Mononuclear cell (primary cell): ENCODE data around the gene CHCT1. TPM values are rescaled to one million over a fixed set of nuclear protein-coding genes. Genes with fewer than 3 reads are reported as not detected.
A peak's percentile ranks its signal among the peaks of the same experiment; 100 is the strongest.
"Not testable (repeated sequence)": the region's sequence is repeated elsewhere in the genome, so short reads cannot be mapped to it uniquely, and the experiment has no call there.

ENCODE experiments used
- H3K27me3 ChIP-seq: 2 replicates; pipeline ENCODE4 v1.6.0; 2011; ENCODE audit warnings: low read length, control low read depth; ENCODE audit not compliant: insufficient read depth
- H3K4me1 ChIP-seq: 2 replicates; pipeline ENCODE4 v1.5.1; 2011; ENCODE audit warnings: mild to moderate bottlenecking, low read length, control low read depth; ENCODE audit not compliant: insufficient read depth
- H3K4me3 ChIP-seq: 2 replicates; pipeline ENCODE4 v1.5.1; 2011; ENCODE audit warnings: mild to moderate bottlenecking, low read length, moderate library complexity
- H3K9me3 ChIP-seq: 2 replicates; pipeline ENCODE4 v1.5.1; 2011; ENCODE audit warnings: low read depth, mild to moderate bottlenecking, control low read depth, low read length
- total RNA-seq: library from RNA; depleted of rRNA; stranded (reverse); fragments of >200 nt; gene quantifications from one replicate; pipeline ENCODE4 v1.2.3, GENCODE V29; 2012

The CHCT1 gene
- total RNA-seq, 1 donor = not detected

DNA sequence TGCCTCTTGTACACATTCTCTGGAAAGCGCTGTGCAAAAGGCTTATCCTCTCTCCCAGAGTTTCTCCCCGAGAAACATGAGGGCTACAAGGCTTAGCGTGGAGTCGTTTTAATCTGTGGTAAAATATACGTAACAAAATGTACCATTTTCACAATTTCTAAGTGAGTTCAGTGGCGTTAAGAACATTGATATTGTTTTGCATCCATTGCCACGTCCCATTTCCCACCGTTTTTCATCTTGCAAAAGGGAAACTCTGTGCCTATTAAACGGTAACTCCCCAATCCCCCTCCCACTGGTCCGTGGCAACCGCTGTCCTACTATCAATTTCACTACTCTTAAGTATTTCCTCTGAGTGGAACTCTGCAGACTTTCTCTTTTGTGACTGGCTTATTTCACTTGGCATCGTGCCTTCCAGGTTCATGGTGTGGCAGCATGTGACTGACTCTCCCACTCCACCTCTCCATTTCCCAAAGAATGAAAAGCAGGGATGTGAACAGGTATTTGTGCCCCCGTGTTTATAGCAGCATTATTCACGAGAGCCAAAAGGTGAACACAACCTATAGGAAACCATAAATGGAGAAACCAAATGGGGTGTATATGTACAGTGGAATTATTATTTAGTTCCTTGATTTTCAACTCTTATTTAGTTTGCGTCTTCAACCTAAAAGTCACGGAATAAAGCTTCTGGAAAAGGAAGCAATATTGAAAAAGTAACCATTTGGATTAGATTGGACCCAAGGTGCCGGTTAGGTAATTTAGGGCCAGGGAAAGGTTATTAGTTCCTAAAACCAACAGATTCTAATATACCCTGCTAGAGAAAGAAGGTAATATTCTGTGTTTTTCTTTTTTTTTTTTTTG is 29.2 kb upstream of the CHCT1 start:
- Histone ChIP-seq H3K9me3 (no peaks in the 10 kb centered on the region), H3K4me3 (peak overlapping the region; percentile 82), H3K4me1 (peaks cover 81% of the 10 kb centered on the region), H3K27me3 (no peaks in the 10 kb centered on the region)

GRCh38 chr17:60393840-60394723 is 28.2 kb upstream of the CHCT1 start:
- Histone ChIP-seq H3K27me3 (no peaks in the 10 kb centered on the region), H3K4me1 (peaks cover 86% of the 10 kb centered on the region), H3K4me3 (no peak overlapping the region)

DNA sequence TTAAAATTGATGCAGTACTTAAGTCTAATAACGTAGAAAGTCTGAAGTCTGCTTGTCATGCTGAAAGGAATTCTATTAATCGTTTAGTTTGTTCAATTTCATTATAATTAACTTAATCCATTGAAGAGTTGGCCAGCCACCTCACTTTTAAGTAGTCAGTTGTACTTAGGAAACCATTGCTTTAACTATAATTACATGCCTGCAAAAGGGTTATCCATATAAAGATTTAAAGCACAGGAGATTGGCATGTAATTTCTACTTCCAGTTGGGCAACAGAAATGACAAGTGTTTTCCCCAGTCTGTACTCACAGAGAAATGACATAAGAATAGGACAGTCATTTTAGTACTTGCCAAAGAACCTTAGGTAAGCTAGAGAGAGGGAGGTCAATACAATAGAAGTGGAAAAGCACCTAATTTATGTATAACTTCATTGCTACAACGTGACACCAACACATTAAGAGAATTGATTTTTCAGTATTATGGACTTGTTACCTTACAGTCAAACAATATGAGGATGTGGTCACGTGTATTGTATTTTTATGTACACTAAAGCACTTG is 26.7 kb upstream of the CHCT1 start:
- H3K4me1 ChIP-seq = peaks cover 78% of the 10 kb centered on the region
- H3K27me3 ChIP-seq = no peaks in the 10 kb centered on the region
- H3K9me3 ChIP-seq = no peaks in the 10 kb centered on the region
- no peak overlapping the region for H3K4me3 ChIP-seq

More at GRCh38 chr17:60393840-60394723, 28.2 kb upstream of the CHCT1 start:
- no peaks in the 10 kb centered on the region for H3K9me3 ChIP-seq

- Histone ChIP-seq H3K4me3 (no peak overlapping the region), H3K4me1 (peaks cover 72% of the 10 kb centered on the region), H3K9me3 (no peaks in the 10 kb centered on the region), H3K27me3 (no peaks in the 10 kb centered on the region)
Measured at GRCh38 chr17:60396412-60396811, 25.9 kb upstream of the CHCT1 start.

GRCh38 chr17:60398227-60398959 is 23.9 kb upstream of the CHCT1 start:
- H3K9me3 ChIP-seq = no peaks in the 10 kb centered on the region
- no peak overlapping the region for H3K4me3 ChIP-seq
- H3K4me1 ChIP-seq = peaks cover 69% of the 10 kb centered on the region
- no peaks in the 10 kb centered on the region for H3K27me3 ChIP-seq

DNA sequence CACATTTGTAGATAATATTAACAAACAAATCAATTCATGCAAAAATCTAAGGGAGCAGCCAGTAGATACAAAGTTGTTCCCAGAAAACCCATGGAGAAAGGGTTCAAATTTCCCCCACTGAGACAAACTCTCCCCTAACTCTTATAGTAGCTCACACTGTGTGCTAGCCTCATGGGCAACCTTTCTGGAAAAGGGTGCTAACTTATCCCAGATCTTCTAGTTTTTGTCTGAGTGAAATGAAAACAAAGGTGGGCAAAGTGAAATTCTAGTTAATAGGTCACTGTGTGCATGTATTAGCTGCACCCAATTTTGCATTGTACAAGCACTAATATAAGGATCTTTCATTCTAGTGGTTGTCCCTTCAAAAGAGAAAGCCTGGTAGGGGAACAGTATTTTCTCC is 20.5 kb upstream of the CHCT1 start:
- no peak overlapping the region for H3K4me3 ChIP-seq
- H3K4me1 ChIP-seq = peaks cover 36% of the 10 kb centered on the region
- no peaks in the 10 kb centered on the region for H3K27me3 ChIP-seq
- no peaks in the 10 kb centered on the region for H3K9me3 ChIP-seq

DNA sequence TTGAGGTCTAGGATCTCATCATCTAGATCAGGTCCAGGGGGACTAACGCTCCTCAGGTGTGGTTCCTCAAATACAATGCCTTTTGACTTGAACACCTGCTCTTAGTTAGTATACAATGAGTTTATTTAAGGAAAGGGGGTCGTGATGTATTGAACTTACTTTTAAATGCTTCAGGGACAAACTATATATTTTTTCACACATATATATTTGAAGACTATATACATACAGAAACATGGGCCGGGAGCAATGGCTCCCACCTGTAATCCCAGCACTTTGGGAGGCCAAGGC is 18.8 kb upstream of the CHCT1 start:
- H3K4me3 ChIP-seq = no peak overlapping the region
- H3K27me3 ChIP-seq = no peaks in the 10 kb centered on the region
- no peaks in the 10 kb centered on the region for H3K9me3 ChIP-seq
- H3K4me1 ChIP-seq = peaks cover 19% of the 10 kb centered on the region

- peaks cover 14% of the 10 kb centered on the region for H3K4me1 ChIP-seq
Measured at GRCh38 chr17:60403962-60404361, 18.3 kb upstream of the CHCT1 start.

GRCh38 chr17:60406887-60407286 is 15.4 kb upstream of the CHCT1 start:
- Histone ChIP-seq H3K9me3 (no peaks in the 10 kb centered on the region), H3K27me3 (no peaks in the 10 kb centered on the region), H3K4me3 (no peak overlapping the region), H3K4me1 (peaks cover 6% of the 10 kb centered on the region)

More at GRCh38 chr17:60403962-60404361, 18.3 kb upstream of the CHCT1 start:
- Histone ChIP-seq H3K4me3 (no peak overlapping the region), H3K9me3 (no peaks in the 10 kb centered on the region), H3K27me3 (no peaks in the 10 kb centered on the region)

- Histone ChIP-seq H3K27me3 (no peaks in the 10 kb centered on the region), H3K9me3 (no peaks in the 10 kb centered on the region), H3K4me1 (no peaks in the 10 kb centered on the region), H3K4me3 (no peak overlapping the region)
Measured at GRCh38 chr17:60410001-60410400, 12.3 kb upstream of the CHCT1 start.

DNA sequence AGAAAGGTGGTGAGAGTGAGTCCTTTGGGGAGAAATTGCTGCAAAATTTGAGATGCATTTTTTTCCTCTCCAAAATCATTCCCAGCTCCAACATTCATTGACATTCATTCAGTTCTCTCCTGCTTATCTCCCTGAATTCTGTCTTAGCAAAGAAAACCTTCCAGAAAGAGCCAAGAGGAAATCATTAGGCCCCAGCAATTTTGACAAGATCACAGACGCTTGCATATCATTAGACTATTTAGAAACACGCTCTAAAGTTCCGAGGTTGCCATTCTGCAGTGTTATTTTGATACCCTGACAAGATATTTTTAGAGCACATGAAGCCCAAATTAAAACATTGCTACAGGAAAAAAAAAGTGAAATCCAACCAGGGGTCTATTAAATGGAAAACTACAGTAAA is 9.6 kb upstream of the CHCT1 start:
- Histone ChIP-seq H3K4me1 (no peaks in the 10 kb centered on the region), H3K4me3 (no peak overlapping the region), H3K9me3 (no peaks in the 10 kb centered on the region), H3K27me3 (no peaks in the 10 kb centered on the region)

DNA sequence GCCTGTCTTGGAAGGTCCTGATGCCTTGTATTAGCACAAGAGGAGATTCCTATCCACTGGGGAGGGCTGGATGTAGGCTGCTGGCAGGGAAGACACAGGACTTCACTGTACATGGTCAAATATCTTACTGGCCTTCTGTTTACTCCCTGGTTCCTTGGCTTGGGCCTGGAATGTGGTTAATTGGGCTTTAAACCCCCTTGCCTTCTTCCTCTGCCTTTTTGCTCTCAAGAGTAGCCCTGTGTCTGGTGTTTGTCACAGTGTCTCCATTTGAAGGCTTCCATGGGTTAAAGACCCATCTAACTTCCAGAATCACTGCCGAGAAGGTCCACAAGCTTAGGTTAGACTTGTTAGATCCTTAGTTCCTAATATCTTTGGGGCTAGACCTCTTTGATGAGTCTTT is 7.1 kb upstream of the CHCT1 start:
- Histone ChIP-seq H3K4me1 (no peaks in the 10 kb centered on the region), H3K9me3 (no peaks in the 10 kb centered on the region), H3K4me3 (no peak overlapping the region), H3K27me3 (no peaks in the 10 kb centered on the region)

DNA sequence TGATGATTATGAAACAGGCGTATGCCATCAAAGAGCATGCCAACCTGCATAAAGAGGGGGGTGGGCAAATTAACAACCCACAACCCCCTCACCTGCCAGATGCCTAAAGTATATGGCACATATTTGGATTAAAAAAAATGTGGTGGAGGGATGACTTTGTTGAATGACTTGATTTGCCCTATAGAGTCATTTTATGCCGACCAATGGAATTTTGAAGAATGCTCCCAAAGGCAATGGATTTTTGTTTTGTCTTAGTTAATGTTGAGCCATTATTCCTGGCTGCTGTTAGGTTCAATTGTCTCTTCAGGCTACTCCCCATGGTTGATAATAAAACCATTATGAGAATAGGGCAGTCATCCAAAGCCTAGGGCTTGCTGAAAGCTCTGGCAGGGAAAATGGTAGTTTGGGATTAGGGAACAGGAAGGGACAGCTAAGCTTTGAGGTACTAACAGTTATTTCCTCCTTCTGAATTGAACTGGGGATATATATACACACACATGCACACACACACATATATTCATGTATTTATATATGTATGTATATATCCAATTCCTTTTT is 5.8 kb upstream of the CHCT1 start:
- no peaks in the 10 kb centered on the region for H3K4me1 ChIP-seq
- H3K4me3 ChIP-seq = no peak overlapping the region
- H3K9me3 ChIP-seq = no peaks in the 10 kb centered on the region

DNA sequence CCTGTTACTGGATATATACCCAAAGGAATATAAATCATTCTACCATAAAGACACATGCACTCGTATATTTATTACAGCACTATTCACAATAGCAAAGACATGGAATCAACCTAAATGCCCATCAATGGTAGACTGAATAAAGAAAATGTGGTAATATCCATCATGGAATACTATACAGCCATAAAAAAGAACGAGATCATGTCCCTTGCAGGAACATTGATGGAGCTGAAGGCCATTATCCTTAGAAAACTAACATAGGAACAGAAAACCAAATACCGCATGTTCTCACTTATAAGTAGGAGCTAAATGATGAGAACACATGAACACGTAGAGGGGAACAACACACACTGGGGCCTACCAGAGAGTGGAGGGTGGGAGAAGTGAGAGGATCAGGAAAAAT is 3.3 kb upstream of the CHCT1 start:
- H3K27me3 ChIP-seq, H3K4me3 ChIP-seq, H3K9me3 ChIP-seq, H3K4me1 ChIP-seq: not testable (repeated sequence)

More for the DNA sequence above, 5.8 kb upstream of the CHCT1 start:
- no peaks in the 10 kb centered on the region for H3K27me3 ChIP-seq
